OCI-LY7 (cell line): ENCODE data around the gene GATAD2A.

Experiments
- EZH2phosphoT487 ChIP-seq: fragments of 200-600 bp; sonication (generic); IDR thresholded peaks from 2 replicates; pipeline ENCODE4 v1.6.1; 2018; ENCODE audit warnings: low read depth, borderline replicate concordance, mild to moderate bottlenecking, mixed run types, antibody characterized with exemption, low read length, moderate library complexity, mixed read lengths
- TF ChIP-seq, protein P1 (sequence below): fragments of 200-600 bp; sonication (generic); conservative IDR thresholded peaks from 2 replicates; pipeline ENCODE4 v1.5.1; 2014; ENCODE audit warnings: mild to moderate bottlenecking, antibody characterized with exemption, low read length, moderate library complexity, mixed read lengths

DNA sequence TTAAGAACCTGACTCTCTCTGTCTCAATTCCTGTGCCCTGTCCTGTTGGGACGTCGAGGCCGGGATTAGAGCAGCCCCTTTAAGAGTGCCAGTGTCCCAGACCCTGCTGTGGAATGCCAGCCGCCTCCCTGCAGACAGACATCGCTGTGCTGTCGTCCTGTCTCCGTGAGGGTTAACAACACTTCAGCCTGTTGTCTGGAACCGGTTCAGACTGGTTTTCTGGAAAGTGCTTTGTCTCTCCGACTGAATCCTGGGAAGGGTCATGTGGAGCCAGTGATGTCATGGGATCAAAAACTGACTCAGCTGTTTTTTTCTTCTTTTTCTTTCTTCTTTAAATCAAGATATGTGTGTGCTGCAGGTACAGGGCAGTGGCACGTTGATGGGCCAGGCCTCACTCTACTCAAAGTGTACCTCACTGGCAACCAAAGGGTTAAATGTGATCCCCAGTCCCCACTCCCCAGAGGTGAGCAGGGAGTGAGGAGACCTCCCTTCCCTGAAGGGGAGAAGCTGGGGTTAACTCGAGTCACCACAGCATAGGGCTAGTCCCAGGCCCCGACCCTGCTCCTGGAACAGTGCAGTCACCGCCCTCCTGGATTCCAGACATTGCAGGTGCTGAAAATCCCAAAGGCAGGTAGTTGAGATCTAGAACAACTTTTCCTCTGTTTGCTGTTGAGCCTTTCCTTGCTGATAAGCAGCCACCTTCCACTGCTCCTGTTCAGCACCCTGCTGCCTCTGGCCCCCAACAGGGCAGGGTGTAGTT is 59.0 kb downstream of the GATAD2A start:
- TF ChIP-seq, protein P1, sequence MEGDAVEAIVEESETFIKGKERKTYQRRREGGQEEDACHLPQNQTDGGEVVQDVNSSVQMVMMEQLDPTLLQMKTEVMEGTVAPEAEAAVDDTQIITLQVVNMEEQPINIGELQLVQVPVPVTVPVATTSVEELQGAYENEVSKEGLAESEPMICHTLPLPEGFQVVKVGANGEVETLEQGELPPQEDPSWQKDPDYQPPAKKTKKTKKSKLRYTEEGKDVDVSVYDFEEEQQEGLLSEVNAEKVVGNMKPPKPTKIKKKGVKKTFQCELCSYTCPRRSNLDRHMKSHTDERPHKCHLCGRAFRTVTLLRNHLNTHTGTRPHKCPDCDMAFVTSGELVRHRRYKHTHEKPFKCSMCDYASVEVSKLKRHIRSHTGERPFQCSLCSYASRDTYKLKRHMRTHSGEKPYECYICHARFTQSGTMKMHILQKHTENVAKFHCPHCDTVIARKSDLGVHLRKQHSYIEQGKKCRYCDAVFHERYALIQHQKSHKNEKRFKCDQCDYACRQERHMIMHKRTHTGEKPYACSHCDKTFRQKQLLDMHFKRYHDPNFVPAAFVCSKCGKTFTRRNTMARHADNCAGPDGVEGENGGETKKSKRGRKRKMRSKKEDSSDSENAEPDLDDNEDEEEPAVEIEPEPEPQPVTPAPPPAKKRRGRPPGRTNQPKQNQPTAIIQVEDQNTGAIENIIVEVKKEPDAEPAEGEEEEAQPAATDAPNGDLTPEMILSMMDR, result no peak
- TF ChIP-seq EZH2phosphoT487, result no peak
